Caco-2 (cell line): ENCODE data around the gene SIM1. TPM values are rescaled to one million over a fixed set of nuclear protein-coding genes. Genes with fewer than 3 reads are reported as not detected.

Experiments
- BruUV-seq: library from RNA; stranded (reverse); fragments of 400-500 nt; replicated peaks from 2 replicates; lab custom pipeline; 2021; lab: Mats Ljungman, UMichigan
- CTCF ChIA-PET: fragments of 300-600 bp; sonication (Branson Sonifier 250); formaldehyde crosslinking; loops from one replicate; lab custom pipeline; 2022; ENCODE audit warnings: antibody characterized with exemption; lab: Charles Lee
- POLR2A ChIA-PET: fragments of 300-600 bp; sonication (Branson Sonifier 250); formaldehyde crosslinking; loops from one replicate; lab custom pipeline; 2022; ENCODE audit warnings: antibody characterized with exemption; lab: Charles Lee
- DNase-seq, 2 experiments: peaks; one replicate each; pipeline versions ENCODE4 v3.0.0 to v3.0.0-alpha.2; 2020 to 2022
- H3K27me3 ChIP-seq: replicated peaks from 2 replicates; pipeline ENCODE4 v1.6.0; 2011; ENCODE audit warnings: low read length; ENCODE audit not compliant: control insufficient read depth, insufficient read depth
- H3K36me3 ChIP-seq: 2 replicates; pipeline ENCODE4 v1.5.1; 2011; ENCODE audit warnings: low read length; ENCODE audit not compliant: control insufficient read depth, insufficient read depth
- H3K4me1 ChIP-seq: fragments of 250-450 bp; sonication (Bioruptor Pico); 2 replicates; pipeline ENCODE4 v1.5.1; 2020; ENCODE audit warnings: mild to moderate bottlenecking
- H3K4me3 ChIP-seq: 2 replicates; pipeline ENCODE4 v1.5.1; 2011; ENCODE audit warnings: low read depth, mild to moderate bottlenecking, control low read depth, low read length
- H3K9me3 ChIP-seq: fragments of 250-450 bp; sonication (Bioruptor Pico); 2 replicates; pipeline ENCODE4 v1.5.1; 2020; ENCODE audit warnings: mild to moderate bottlenecking, moderate library complexity
- H3K27ac Mint-ChIP-seq: one replicate; pipeline ENCODE4 v1.8.0; 2022; ENCODE audit warnings: mixed read lengths; ENCODE audit not compliant: unreplicated experiment
- H3K27me3 Mint-ChIP-seq: one replicate; pipeline ENCODE4 v1.8.0; 2022; ENCODE audit warnings: mixed read lengths; ENCODE audit not compliant: insufficient read depth, unreplicated experiment
- H3K36me3 Mint-ChIP-seq: one replicate; pipeline ENCODE4 v1.8.0; 2022; ENCODE audit warnings: mild to moderate bottlenecking, mixed read lengths; ENCODE audit not compliant: insufficient read depth, unreplicated experiment
- H3K4me1 Mint-ChIP-seq: one replicate; pipeline ENCODE4 v1.8.0; 2022; ENCODE audit warnings: low read depth, mixed read lengths; ENCODE audit not compliant: unreplicated experiment
- H3K4me3 Mint-ChIP-seq: one replicate; pipeline ENCODE4 v1.8.0; 2022; ENCODE audit warnings: mild to moderate bottlenecking, moderate library complexity, mixed read lengths; ENCODE audit not compliant: unreplicated experiment
- H3K9me3 Mint-ChIP-seq: one replicate; pipeline ENCODE4 v1.8.0; 2022; ENCODE audit warnings: mixed read lengths; ENCODE audit not compliant: unreplicated experiment
- intact Hi-C: fragments of 100-400 bp; cut with micrococcal nuclease; formaldehyde crosslinking; loops from one replicate; pipeline ENCODE4 v1.10.0; 2022; ENCODE audit not compliant: unreplicated experiment
- total RNA-seq: library from RNA; stranded (reverse); gene quantifications from 2 replicates; pipeline ENCODE4 v1.2.3, GENCODE V29; 2022
- TF ChIP-seq, protein P1 (sequence below), 2 experiments: fragments of 200-600 bp in 1 of 2; IDR thresholded peaks; 1 replicate in 1 of 2; 2 replicates in 1 of 2; pipeline versions ENCODE4 v1.5.1 to v1.8.0; 2011 to 2022; ENCODE audit warnings: antibody characterized with exemption in 1 of 2, control low read depth in 1 of 2, inconsistent platforms in 1 of 2, low read depth in 1 of 2, low read length in 1 of 2, mild to moderate bottlenecking in 1 of 2, moderate library complexity in 1 of 2; ENCODE audit not compliant: insufficient read depth in 1 of 2, severe bottlenecking in 1 of 2, unreplicated experiment in 1 of 2

The SIM1 gene
- total RNA-seq, 1 experiment from 2014 or later: not detected

DNA sequence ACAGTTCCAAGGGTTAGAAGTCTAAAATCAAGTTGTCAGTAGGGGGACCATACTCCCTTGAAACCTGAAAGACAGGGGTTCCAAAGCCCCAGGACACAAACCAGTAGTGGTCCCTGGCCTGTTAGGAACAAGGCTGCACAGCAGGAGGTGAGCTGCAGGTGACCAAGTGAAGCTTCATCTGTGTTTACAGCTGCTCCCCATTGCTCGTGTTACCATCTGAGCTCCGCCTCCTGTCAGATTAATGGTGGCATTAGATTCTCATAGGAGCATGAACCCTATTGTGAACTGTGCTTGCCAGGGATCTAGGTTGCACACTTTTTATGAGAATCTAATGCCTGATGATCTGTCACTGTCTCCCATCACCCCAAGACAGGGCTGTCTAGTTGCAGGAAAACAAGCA is 25.3 kb upstream of the SIM1 start:
- 0 out of 2 replicates have a peak, but pooled peaks cover 3% of the 10 kb centered on the region for H3K4me1 ChIP-seq
- H3K4me3 ChIP-seq: no peak overlapping the region
- H3K4me1 Mint-ChIP-seq: peaks cover 13% of the 10 kb centered on the region
- no TSS peak for BruUV-seq
- TF ChIP-seq, protein P1, sequence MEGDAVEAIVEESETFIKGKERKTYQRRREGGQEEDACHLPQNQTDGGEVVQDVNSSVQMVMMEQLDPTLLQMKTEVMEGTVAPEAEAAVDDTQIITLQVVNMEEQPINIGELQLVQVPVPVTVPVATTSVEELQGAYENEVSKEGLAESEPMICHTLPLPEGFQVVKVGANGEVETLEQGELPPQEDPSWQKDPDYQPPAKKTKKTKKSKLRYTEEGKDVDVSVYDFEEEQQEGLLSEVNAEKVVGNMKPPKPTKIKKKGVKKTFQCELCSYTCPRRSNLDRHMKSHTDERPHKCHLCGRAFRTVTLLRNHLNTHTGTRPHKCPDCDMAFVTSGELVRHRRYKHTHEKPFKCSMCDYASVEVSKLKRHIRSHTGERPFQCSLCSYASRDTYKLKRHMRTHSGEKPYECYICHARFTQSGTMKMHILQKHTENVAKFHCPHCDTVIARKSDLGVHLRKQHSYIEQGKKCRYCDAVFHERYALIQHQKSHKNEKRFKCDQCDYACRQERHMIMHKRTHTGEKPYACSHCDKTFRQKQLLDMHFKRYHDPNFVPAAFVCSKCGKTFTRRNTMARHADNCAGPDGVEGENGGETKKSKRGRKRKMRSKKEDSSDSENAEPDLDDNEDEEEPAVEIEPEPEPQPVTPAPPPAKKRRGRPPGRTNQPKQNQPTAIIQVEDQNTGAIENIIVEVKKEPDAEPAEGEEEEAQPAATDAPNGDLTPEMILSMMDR (IDR thresholded peaks at IDR 0.05; ENCODE audit: insufficient read depth in 1 of 2, low read depth in 1 of 2, low read length in 1 of 2, severe bottlenecking in 1 of 2, unreplicated experiment in 1 of 2): no peak
- no peaks in the 10 kb centered on the region for H3K27me3 ChIP-seq
- ChIA-PET POLR2A (no interaction called here), CTCF (no interaction called here)
- intact Hi-C loops: no loop called here
- no peaks in the 10 kb centered on the region for H3K9me3 ChIP-seq
- no peaks in the 10 kb centered on the region for H3K36me3 Mint-ChIP-seq
- no peaks in the 10 kb centered on the region for H3K27me3 Mint-ChIP-seq
- no peak for DNase-seq
- H3K9me3 Mint-ChIP-seq: no peaks in the 10 kb centered on the region
- no peak overlapping the region for H3K27ac Mint-ChIP-seq
- H3K4me3 Mint-ChIP-seq: no peak overlapping the region
- H3K36me3 ChIP-seq: no peaks in the 10 kb centered on the region

DNA sequence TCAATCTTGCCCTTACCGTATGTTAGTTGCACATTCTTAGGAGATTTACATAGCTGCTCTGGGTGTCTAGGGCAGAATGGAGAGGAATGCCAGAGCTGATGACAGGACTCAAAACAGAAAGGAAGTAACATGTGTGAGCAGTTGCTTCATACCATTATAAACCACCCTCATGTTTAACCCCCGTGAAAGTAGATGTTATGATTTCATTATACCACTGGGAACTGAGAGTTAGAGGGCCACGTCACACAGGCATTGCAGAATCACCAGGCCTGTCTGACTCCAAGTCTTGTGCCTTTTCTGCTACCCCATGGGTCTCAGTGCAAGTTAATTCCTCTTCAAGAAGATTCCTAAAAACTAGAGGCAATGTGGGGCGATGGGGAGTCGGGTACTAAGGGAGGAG is 23.5 kb upstream of the SIM1 start:
- Mint-ChIP-seq H3K36me3 (no peaks in the 10 kb centered on the region), H3K4me3 (no peak overlapping the region), H3K27ac (no peak overlapping the region), H3K4me1 (peaks cover 9% of the 10 kb centered on the region), H3K9me3 (no peaks in the 10 kb centered on the region), H3K27me3 (no peaks in the 10 kb centered on the region)
- Histone ChIP-seq H3K4me1 (no peaks in the 10 kb centered on the region), H3K36me3 (no peaks in the 10 kb centered on the region), H3K27me3 (no peaks in the 10 kb centered on the region), H3K9me3 (no peaks in the 10 kb centered on the region), H3K4me3 (no peak overlapping the region)
- intact Hi-C loops: no loop called here
- TF ChIP-seq, protein P1 (IDR thresholded peaks at IDR 0.05; ENCODE audit: insufficient read depth in 1 of 2, low read depth in 1 of 2, low read length in 1 of 2, severe bottlenecking in 1 of 2, unreplicated experiment in 1 of 2): no peak
- CTCF ChIA-PET: no interaction called here
- DNase-seq: no peak
- POLR2A ChIA-PET: no interaction called here
- BruUV-seq: no TSS peak

DNA sequence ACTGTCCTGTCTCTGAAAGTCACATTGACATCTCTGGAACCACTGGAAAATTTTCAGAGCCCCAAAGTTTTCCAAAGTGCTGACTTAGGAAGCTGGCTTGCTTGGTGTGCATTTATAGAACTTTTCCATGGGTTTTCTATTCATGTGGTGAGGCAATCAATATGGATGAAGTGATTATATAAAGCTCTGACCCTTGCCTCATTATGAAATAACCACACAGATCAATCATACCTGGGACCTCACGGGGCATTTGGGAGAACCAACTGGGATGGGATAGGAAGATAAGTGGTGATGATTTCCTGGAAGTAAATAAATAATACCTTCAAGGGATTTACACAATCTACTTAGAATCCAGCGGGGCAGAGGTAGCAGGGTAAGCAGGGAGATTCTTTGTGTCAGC is 22.9 kb upstream of the SIM1 start:
- H3K27me3 ChIP-seq: no peaks in the 10 kb centered on the region
- no TSS peak for BruUV-seq

More for the DNA sequence above, 22.9 kb upstream of the SIM1 start:
- Histone ChIP-seq H3K36me3 (no peaks in the 10 kb centered on the region), H3K4me1 (no peaks in the 10 kb centered on the region), H3K9me3 (no peaks in the 10 kb centered on the region), H3K4me3 (no peak overlapping the region)
- H3K4me3 Mint-ChIP-seq: no peak overlapping the region
- POLR2A ChIA-PET: no interaction called here
- CTCF ChIA-PET: interaction anchor here (0.8 kb wide), 1 partner anchor 9 kb away, joined by 3 read pairs; no protein-coding TSS in a partner anchor
- H3K27me3 Mint-ChIP-seq: no peaks in the 10 kb centered on the region
- intact Hi-C loops: no loop called here
- H3K4me1 Mint-ChIP-seq: peaks cover 3% of the 10 kb centered on the region
- no peaks in the 10 kb centered on the region for H3K36me3 Mint-ChIP-seq
- no peak for DNase-seq
- TF ChIP-seq, protein P1 (IDR thresholded peaks at IDR 0.05; ENCODE audit: insufficient read depth in 1 of 2, low read depth in 1 of 2, low read length in 1 of 2, severe bottlenecking in 1 of 2, unreplicated experiment in 1 of 2): no peak
- H3K9me3 Mint-ChIP-seq: no peaks in the 10 kb centered on the region
- H3K27ac Mint-ChIP-seq: no peak overlapping the region
